ENCODE results near the gene NFKBIE.

Gene NFKBIE

GRCh38 chr6:44219815-44220784 is 45.3 kb downstream of the NFKBIE start:
- H3K27me3 Mint-ChIP-seq: peaks cover 27% of the 10 kb centered on the region
- H3K9me3 Mint-ChIP-seq: no peaks in the 10 kb centered on the region
- no peak overlapping the region for H3K27ac Mint-ChIP-seq
- H3K4me3 Mint-ChIP-seq: no peak overlapping the region
- peaks cover 44% of the 10 kb centered on the region for H3K4me1 Mint-ChIP-seq (ENCODE audit: low read depth)
- DNase-seq: no peak
- H3K36me3 Mint-ChIP-seq (ENCODE audit: low read depth): peaks cover 13% of the 10 kb centered on the region

- peaks cover 35% of the 10 kb centered on the region for H3K4me1 Mint-ChIP-seq (ENCODE audit: low read depth)
- peak overlapping the region; percentile 35 for H3K4me3 Mint-ChIP-seq
- DNase-seq: peak; percentile 60
- no peaks in the 10 kb centered on the region for H3K9me3 Mint-ChIP-seq
- peaks cover 27% of the 10 kb centered on the region for H3K27me3 Mint-ChIP-seq
- peaks cover 5% of the 10 kb centered on the region for H3K36me3 Mint-ChIP-seq (ENCODE audit: low read depth)
- H3K27ac Mint-ChIP-seq: no peak overlapping the region
Observed at GRCh38 chr6:44219053-44219814, 46.1 kb downstream of the NFKBIE start.

- no peak overlapping the region for H3K27ac Mint-ChIP-seq
Observed at GRCh38 chr6:44217332-44218143, 47.8 kb downstream of the NFKBIE start.

GRCh38 chr6:44216677-44217331 is 48.5 kb downstream of the NFKBIE start, which contains the start of gene MYMX:
Gene MYMX (plus strand): TSS chr6:44216926. CDS start chr6:44217472, 546 bp downstream.
- DNase-seq: no peak
- no peak within 1 kb of the TSS for H3K27ac Mint-ChIP-seq
- peaks cover 22% of the 10 kb centered on the region for H3K4me1 Mint-ChIP-seq (ENCODE audit: low read depth)
- H3K4me3 Mint-ChIP-seq: no peak within 1 kb of the TSS
- H3K9me3 Mint-ChIP-seq: no peaks in the 10 kb centered on the region
- H3K27me3 Mint-ChIP-seq: peaks cover 27% of the 10 kb centered on the region
- no peaks in the 10 kb centered on the region for H3K36me3 Mint-ChIP-seq (ENCODE audit: low read depth)

More at GRCh38 chr6:44217332-44218143, 47.8 kb downstream of the NFKBIE start:
- Mint-ChIP-seq H3K4me1 (ENCODE audit: low read depth) (peaks cover 28% of the 10 kb centered on the region), H3K27me3 (peaks cover 27% of the 10 kb centered on the region), H3K4me3 (no peak overlapping the region), H3K36me3 (ENCODE audit: low read depth) (no peaks in the 10 kb centered on the region), H3K9me3 (no peaks in the 10 kb centered on the region)
- no peak for DNase-seq

GRCh38 chr6:44214307-44214706 is 51.0 kb downstream of the NFKBIE start:
- H3K27me3 Mint-ChIP-seq: peaks cover 24% of the 10 kb centered on the region
- H3K36me3 Mint-ChIP-seq (ENCODE audit: low read depth): no peaks in the 10 kb centered on the region
- H3K4me3 Mint-ChIP-seq: no peak overlapping the region
- H3K27ac Mint-ChIP-seq: no peak overlapping the region
- H3K4me1 Mint-ChIP-seq (ENCODE audit: low read depth): peaks cover 7% of the 10 kb centered on the region
- H3K9me3 Mint-ChIP-seq: no peaks in the 10 kb centered on the region
- DNase-seq: no peak

GRCh38 chr6:44211284-44211683 is 54.1 kb downstream of the NFKBIE start:
- Mint-ChIP-seq H3K9me3 (no peaks in the 10 kb centered on the region), H3K27me3 (peaks cover 4% of the 10 kb centered on the region), H3K4me1 (ENCODE audit: low read depth) (no peaks in the 10 kb centered on the region), H3K27ac (no peak overlapping the region), H3K36me3 (ENCODE audit: low read depth) (no peaks in the 10 kb centered on the region), H3K4me3 (no peak overlapping the region)
- no peak for DNase-seq

All from activated T-cell treated with anti-CD3 and anti-CD28 coated beads, Interleukin-2, amount 50 U/mL, for 24 hours (primary cell).